IPS-18c (cell line): ENCODE measurements around the gene NINL.

Source experiments
- H3K4me3 ChIP-seq: 2 replicates; pipeline ENCODE4 v1.7.0; 2013; ENCODE audit warnings: low read depth, mild to moderate bottlenecking, low read length, moderate library complexity; ENCODE audit not compliant: insufficient read depth
- H3K9me3 ChIP-seq: one replicate; pipeline ENCODE4 v1.6.1; 2013; ENCODE audit warnings: mild to moderate bottlenecking, low read length, moderate library complexity; ENCODE audit not compliant: control insufficient read depth, insufficient read depth

The NINL gene

GRCh38 chr20:25499031-25499430 lies 86.3 kb downstream of the NINL start:
- Histone ChIP-seq H3K9me3 (no peaks in the 10 kb centered on the region), H3K4me3 (no peak overlapping the region)

DNA sequence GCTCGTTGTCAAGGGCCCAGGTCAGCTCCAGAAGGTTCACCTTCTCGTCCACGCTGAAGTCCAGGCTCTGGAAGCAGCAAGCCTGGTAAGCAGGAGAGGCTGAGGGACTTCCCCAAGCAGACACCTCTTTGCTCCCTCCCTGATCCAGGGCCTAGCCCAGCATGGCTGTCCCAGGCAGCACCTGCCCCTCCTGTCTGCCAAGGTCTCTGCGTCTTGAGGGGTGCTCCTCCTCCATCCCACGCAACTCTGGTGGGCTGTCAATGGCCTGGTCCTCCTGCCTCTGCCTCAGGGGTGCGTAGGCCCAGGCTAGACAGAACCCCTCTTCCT lies 87.1 kb downstream of the NINL start:
- no peak overlapping the region for H3K4me3 ChIP-seq

DNA sequence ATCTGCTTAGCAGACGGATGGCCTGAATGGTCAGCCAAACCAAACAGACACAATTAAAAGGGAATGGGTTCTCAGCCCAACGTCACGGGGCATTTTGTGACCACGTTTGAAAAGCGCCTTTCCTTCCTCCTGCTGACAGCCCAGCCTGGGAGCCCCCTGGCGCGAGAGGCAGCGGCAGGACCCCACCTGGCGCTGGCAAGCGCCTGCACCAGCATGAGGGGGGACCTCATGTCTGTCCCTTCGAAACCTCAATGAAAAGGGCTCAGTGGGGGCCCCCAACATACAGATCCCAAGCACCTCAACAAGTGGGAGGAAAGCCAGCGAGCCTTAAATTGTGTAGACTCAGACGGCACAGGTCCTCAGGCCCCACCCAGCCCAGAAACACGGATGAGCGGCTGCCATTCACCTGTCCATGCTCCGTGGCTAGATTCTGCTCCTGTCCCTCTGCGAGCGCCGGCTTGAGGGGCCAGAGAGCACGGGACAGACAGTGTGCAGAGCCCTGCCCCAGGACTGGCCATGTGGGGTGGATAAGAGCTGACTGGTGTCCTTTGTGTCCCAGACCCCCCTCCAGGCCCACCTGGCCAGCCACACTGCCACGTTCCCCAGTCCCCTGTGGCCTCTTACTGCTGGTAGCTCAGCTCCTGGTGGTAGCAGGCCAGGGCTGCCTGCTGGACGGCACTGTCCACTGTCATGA lies 87.6 kb downstream of the NINL start:
- H3K9me3 ChIP-seq: no peaks in the 10 kb centered on the region
- H3K4me3 ChIP-seq: no peak overlapping the region

More for the DNA sequence above, 87.1 kb downstream of the NINL start:
- H3K9me3 ChIP-seq: no peaks in the 10 kb centered on the region

DNA sequence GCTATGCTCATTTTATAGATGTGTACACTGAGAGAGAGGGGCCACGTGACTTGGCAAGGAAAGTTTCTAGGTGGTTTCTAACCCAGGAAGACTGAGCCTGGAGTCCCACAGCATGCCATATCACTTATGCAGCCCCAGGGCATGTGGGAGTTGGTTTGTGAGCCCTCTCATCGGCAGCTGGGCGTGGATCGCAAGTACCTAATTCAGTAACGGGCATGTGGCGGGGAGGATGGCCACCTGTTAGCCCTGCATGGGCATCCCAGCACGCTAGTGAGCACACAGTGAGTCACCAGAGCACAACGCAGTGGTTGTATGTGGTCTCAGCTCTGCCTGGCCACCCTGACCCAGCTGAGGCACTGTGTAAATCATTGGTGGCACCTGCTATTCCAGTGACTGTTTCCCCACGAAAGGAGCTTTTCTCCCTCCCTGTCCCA lies 88.3 kb downstream of the NINL start:
- Histone ChIP-seq H3K4me3 (no peak overlapping the region), H3K9me3 (no peaks in the 10 kb centered on the region)

- H3K9me3 ChIP-seq: no peaks in the 10 kb centered on the region
- H3K4me3 ChIP-seq: no peak overlapping the region
These were observed 89.0 kb downstream of the NINL start for GRCh38 chr20:25496165-25496967.

- Histone ChIP-seq H3K4me3 (no peak overlapping the region), H3K9me3 (no peaks in the 10 kb centered on the region)
These were observed 90.0 kb downstream of the NINL start for GRCh38 chr20:25495189-25495824.

DNA sequence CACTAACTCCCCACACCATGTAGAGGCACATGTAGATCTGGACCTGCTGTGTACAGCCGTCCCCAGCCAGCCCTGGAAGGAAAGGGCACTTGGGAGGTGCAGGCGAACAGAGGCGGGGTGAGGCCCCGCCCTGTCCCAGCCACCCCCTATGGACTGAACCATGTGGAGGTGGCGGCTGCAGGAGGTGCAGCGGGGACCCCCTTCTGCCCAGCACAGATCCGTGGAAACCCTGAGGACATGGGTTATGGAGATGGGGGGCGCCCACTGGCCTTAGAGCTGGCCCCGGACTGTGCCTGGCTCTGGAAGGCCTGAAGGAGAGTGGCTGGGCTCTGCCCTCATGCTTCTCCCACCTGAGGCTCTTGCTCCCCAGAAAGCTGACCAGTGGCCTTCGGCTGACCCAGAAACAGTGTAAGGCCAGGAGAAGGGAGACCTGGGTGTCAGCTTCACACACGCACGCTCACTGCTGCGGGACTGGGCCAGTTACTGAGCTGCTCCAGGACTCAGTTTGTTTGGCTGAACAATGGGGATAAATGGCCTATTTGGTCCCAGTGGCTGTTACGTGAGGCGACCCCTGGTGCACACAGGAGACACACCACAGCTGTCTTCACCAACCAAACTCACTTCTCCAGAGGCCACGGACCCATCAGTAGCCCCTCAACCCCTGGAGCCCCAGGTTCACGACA lies 90.7 kb downstream of the NINL start:
- H3K4me3 ChIP-seq: no peak overlapping the region

DNA sequence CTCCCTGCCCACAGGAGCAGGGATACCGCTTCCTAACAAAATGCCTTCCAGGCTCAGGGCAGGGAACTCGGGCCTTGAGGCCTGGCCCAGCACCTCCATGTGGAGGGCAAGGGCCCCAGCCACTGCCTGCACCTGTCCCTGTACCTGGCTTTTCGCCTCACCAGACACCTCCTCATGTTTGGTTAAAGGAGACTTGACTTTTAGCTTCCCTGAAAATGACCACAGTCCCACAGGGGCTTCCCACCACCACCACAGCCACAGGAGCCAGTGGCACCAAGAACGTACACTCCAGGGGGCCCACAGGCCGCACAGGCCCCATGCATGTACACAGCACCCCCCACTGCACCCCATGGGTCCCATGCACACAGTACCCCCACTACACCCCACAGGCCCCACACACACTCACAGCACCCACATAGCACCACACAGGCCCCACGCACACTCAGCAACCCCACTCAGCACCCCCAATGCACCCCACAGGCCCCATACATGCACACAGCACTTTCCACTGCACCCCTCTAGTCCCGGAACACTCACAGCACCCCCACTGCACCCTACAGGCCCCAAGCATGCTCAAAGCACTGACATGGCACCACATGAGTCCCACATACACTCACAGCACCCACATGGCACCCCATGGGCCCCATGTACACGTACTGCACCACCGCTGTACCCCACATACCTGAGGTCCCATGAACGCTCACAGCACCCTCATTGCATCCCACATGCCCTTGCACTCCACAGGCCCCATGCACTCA lies 91.4 kb downstream of the NINL start:
- H3K4me3 ChIP-seq: no peak overlapping the region
- H3K9me3 ChIP-seq: no peaks in the 10 kb centered on the region

More for the DNA sequence above, 90.7 kb downstream of the NINL start:
- H3K9me3 ChIP-seq: no peaks in the 10 kb centered on the region

DNA sequence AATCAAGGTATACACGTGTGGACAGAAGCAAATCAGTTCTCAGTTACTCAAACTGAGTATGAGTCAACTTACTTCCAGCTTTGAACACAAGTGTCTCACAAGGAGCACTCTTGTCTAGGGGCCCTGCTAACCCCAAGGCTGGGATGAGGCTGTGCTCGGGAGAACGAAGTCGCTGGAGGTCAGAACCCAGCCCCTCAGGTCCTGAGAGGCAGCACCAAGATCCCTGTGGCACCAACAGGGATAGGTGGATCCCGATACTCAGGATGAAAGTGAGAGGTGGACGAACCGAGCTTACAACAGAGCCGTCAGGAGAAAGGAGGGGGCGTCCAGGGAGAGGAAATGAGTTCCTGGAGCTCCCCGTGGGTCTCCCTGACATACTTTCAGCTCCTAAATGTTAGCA lies 92.2 kb downstream of the NINL start:
- Histone ChIP-seq H3K4me3 (no peak overlapping the region), H3K9me3 (no peaks in the 10 kb centered on the region)

DNA sequence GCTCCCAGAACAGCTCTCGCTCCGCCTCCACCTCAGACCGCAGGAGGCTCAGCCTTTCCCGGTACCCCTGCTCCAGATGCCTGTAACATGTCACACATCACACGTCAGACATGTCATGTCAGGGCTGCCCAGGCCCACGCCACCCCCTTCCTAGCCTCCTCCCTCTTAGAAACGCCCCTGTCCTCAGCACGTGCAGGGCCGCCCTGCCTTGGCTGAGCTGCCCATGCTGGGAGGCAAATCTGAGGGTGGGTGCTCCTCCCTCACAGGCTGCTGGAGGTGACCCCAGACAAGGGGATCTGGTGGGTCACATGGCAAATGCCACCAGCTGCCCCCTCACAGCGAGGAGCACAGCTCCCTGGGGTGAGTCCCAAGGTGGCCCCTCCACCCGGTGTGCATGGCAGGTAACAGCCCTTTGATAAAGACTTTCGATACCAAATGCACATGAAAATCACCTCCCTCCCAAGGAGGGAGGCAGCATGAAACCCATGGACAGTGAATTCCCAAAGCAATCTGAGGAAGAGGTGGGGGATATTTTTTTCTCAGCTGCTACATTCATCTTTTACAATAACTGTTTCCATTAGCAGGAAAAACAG lies 93.8 kb downstream of the NINL start:
- no peak overlapping the region for H3K4me3 ChIP-seq

DNA sequence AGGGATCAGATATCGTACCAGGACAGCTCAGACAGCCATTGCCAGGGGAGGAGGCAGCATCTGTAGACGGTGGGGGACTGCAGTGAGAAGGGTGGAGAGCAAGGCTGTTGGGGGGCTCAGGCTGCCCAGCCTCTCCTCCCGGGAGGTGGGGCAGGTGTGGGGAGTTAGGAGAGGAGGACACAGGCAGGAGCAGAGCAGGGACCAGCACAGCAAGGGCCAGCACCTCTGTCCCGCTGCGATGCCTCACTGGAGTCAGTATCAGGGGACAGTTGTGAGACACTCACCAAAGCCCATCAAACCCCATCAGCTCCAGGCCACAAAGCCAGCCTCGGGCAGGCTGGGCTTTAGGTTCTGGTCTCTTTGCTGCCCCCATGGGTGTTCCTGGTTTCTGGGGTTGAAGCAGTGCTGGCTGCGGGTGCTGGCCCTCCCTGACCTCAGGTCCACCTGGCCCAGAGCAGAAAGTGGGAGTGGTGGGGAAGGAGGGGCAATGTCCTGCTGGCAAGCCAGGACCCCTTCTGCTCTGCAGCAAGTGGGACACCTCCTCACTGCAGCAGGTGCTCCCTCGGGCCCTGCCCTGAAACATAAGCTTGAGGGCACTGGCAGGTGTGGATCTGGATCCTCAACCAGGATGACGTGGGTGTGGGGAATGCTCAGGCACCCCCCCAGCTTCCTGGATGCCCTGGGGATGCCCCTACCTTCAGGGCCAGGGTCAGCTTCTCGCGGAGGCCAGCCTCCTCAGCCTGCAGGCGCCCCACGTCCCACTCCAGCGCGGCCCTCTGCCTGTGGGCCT lies 94.5 kb downstream of the NINL start:
- no peaks in the 10 kb centered on the region for H3K9me3 ChIP-seq
- H3K4me3 ChIP-seq: no peak overlapping the region

More for the DNA sequence above, 93.8 kb downstream of the NINL start:
- H3K9me3 ChIP-seq: no peaks in the 10 kb centered on the region

DNA sequence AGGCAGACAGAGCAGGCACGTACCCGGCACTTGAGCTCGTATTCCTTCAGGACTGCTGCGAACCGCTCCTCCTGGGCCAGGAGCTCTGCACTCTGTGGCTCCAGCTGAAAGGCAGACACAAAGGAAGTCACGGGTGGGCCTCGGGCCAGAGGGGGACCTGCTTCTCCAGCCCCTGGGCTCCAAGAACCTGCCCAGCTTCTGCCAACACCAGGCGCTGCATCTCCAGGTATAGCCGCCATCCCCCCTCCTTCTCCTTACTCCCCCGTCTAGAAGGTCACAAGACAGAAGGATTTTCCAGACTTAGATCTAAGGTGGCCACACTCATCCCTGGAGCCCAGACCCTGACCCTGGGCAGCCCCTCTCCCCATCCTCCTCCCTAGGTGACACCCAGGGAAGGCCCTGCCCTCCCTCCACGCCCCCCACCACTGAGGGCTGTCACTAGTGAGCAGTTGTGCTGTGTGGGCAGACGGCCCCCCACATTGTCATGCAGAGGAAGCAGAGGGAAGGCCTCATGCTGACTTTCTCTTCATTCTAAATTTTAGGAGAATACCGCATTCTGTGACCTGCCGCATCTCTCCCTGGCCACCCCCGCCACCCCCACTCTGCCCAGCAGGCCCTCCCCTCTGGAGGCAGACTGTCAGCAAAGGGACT lies 96.0 kb downstream of the NINL start:
- H3K9me3 ChIP-seq: no peaks in the 10 kb centered on the region
- no peak overlapping the region for H3K4me3 ChIP-seq

- Histone ChIP-seq H3K4me3 (no peak overlapping the region), H3K9me3 (no peaks in the 10 kb centered on the region)
These were observed 97.4 kb downstream of the NINL start for GRCh38 chr20:25487975-25488374.

DNA sequence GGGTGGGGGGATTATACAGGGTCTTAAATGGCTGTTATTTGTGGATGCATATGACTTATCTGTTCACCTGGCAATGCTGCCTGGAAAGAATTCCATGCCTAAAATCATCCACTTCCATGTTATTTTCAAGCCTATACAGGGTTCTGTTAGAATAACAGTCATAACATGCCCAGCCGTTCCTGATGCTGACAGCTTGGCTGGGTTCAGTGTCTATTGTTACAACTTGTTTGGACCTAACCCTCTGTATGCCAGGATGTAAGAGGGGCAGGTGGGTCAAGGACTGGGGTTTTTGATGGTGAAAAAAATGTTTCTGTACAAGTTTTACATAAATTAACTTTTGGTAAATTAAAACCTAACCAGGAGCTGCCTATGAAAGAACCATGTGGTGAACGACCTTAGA lies 98.0 kb downstream of the NINL start:
- Histone ChIP-seq H3K4me3 (no peak overlapping the region), H3K9me3 (no peaks in the 10 kb centered on the region)

GRCh38 chr20:25486377-25486776 lies 99.0 kb downstream of the NINL start:
- H3K9me3 ChIP-seq: no peaks in the 10 kb centered on the region
- H3K4me3 ChIP-seq: no peak overlapping the region

GRCh38 chr20:25485872-25486271 lies 99.5 kb downstream of the NINL start:
- Histone ChIP-seq H3K4me3 (no peak overlapping the region), H3K9me3 (no peaks in the 10 kb centered on the region)
